ENCODE results near the gene TCERG1L.
"Not testable (repeated sequence)": the region's sequence is repeated elsewhere in the genome, so short reads cannot be mapped to it uniquely, and the experiment has no call there.

TCERG1L gene

DNA sequence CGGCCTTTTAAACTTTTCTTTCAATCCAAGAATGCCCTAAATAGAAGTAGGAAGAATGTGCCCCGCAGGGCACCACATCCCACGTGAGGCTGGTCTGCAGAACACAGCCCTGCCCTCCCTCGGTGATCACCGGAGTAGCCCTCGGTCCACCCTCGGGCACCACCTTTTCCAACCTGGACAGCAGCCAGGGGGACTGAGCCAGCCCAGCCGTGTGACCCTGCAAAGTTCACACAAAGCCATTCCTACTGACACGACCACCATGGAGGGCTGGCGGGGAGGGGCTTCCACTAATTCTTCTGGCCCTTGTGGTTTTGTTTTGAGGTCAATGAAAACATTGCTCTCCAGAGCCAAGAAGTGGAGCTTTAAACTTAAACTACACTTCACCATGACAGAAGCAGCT is 132.2 kb downstream of the TCERG1L start:
- no peak overlapping the region for H3K4me3 ChIP-seq (ENCODE audit: low read depth, low read length)
- no peaks in the 10 kb centered on the region for H3K9me3 ChIP-seq (ENCODE audit: control insufficient read depth, low read length)
- TF ChIP-seq, protein P1, sequence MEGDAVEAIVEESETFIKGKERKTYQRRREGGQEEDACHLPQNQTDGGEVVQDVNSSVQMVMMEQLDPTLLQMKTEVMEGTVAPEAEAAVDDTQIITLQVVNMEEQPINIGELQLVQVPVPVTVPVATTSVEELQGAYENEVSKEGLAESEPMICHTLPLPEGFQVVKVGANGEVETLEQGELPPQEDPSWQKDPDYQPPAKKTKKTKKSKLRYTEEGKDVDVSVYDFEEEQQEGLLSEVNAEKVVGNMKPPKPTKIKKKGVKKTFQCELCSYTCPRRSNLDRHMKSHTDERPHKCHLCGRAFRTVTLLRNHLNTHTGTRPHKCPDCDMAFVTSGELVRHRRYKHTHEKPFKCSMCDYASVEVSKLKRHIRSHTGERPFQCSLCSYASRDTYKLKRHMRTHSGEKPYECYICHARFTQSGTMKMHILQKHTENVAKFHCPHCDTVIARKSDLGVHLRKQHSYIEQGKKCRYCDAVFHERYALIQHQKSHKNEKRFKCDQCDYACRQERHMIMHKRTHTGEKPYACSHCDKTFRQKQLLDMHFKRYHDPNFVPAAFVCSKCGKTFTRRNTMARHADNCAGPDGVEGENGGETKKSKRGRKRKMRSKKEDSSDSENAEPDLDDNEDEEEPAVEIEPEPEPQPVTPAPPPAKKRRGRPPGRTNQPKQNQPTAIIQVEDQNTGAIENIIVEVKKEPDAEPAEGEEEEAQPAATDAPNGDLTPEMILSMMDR (IDR thresholded peaks at IDR 0.05): no peak
- no peak overlapping the region for H3K9ac ChIP-seq
- peaks cover 10% of the 10 kb centered on the region for H3K4me1 ChIP-seq
- no peak overlapping the region for H3K4me2 ChIP-seq (ENCODE audit: low read length)
- H3K27ac ChIP-seq: no peak overlapping the region
- no peaks in the 10 kb centered on the region for H3K79me2 ChIP-seq
- no peaks in the 10 kb centered on the region for H3K27me3 ChIP-seq (ENCODE audit: control insufficient read depth, insufficient read depth, low read length)
- H2AFZ ChIP-seq: peak overlapping the region; percentile 14
- H3K36me3 ChIP-seq (ENCODE audit: control insufficient read depth, insufficient read depth, low read length): no peaks in the 10 kb centered on the region

DNA sequence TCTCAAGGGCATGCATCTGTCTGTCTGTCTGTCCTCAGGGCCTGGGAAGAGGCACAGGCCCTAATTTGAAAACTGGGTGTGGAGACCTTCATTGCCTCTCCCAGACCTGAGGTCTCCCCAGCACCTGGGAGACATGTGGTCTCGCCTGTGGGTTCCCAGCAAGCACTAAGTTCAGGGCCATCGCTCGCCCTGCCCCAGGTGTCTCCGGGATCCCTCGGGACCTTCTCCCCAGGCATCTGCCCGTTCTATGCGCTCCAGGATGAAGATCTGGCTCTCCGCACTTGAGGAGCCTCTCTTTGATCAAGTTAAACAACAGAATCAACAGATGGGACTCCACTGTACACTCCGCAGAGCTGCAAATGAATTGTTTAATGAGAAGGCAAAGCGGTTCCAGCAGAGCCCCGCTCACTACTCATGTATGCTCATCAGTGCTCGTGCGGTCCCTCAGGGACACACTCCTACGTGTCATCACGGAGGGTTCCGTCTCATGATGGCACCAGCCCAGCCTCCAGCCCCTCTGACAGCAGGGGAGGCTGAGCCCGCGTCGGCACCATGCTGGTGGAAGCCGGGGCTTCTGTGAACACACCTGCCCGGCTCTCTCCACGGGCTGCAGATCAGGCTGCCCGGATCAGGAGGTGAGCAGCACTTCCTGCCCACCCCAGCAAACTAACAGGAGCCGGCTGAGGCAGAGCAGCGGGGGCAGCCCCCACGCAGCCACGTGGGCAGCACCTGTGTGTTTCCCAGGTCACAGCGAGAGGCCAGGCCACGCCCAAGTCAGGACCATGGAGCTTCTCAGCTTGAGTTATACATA is 132.8 kb downstream of the TCERG1L start:
- Histone ChIP-seq H3K4me1 (peaks cover 10% of the 10 kb centered on the region), H3K9ac (no peak overlapping the region), H3K9me3 (ENCODE audit: control insufficient read depth, low read length) (no peaks in the 10 kb centered on the region), H3K27me3 (ENCODE audit: control insufficient read depth, insufficient read depth, low read length) (no peaks in the 10 kb centered on the region), H3K79me2 (no peaks in the 10 kb centered on the region), H2AFZ (peak overlapping the region; percentile 14), H3K36me3 (ENCODE audit: control insufficient read depth, insufficient read depth, low read length) (no peaks in the 10 kb centered on the region), H3K4me3 (ENCODE audit: low read depth, low read length) (no peak overlapping the region), H3K27ac (no peak overlapping the region), H3K4me2 (ENCODE audit: low read length) (no peak overlapping the region)
- TF ChIP-seq, protein P1 (IDR thresholded peaks at IDR 0.05): no peak

DNA sequence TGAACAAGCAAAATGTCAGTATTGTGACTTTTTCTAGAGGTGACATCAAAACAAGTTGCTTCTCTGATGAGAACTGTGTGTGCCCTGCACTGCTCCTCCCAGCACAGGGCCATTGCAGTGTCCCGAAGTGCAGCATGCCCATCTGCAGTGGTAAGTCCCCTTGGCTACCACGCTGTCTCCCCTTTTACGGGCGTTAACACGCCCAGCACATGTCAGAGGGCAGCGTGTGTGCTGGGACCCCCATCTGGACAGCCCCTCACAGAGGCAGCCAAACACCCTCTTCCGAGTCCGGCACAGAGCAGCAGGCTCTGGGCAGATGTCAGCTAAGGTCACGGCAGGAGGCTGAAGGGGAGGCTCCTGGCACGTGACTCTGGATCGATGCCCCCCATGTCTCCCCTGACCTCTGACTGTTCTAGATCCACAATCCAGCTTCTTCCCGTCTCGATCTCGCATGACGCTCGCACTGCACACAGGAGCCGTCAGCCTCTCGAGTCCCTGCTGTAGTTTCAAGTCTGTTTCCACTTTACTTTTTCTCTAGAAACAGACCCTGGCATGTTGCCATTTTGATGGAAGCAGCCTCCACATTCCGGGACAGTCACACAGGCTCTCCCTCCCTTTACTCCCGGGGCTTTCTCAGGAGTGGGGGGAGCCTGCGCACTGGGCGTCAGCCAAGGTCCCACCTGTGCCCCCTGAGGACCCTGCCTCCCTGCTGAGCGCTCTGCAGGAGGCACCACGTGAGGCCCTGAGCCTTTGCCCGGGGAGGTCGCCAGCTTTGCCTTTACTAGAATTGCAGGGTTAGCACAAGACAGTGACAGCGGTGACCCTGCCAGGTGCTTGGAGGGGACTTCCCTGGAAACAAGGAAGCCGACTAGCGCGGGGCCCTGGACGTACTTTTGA is 133.8 kb downstream of the TCERG1L start:
- Histone ChIP-seq H3K4me3 (ENCODE audit: low read depth, low read length) (no peak overlapping the region), H3K4me2 (ENCODE audit: low read length) (no peak overlapping the region), H3K4me1 (peaks cover 10% of the 10 kb centered on the region), H2AFZ (no peak overlapping the region), H3K9me3 (ENCODE audit: control insufficient read depth, low read length) (no peaks in the 10 kb centered on the region), H3K27me3 (ENCODE audit: control insufficient read depth, insufficient read depth, low read length) (no peaks in the 10 kb centered on the region), H3K27ac (no peak overlapping the region), H3K36me3 (ENCODE audit: control insufficient read depth, insufficient read depth, low read length) (no peaks in the 10 kb centered on the region), H3K9ac (no peak overlapping the region), H3K79me2 (no peaks in the 10 kb centered on the region)
- TF ChIP-seq, protein P1 (IDR thresholded peaks at IDR 0.05): no peak

DNA sequence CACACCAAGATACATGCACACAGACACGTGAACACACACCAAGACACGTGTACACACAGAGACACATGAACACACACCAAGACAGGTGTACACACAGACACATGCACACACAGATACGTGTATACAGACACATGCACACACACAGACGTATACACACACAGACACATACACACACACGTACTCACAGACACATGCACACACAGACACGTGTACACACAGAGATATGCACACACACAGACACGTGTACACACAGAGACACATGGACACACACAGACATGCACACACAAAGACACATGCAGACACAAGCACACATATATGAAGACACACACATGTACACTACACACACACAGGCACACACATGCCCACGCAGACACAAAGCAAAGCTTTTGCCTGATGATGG is 134.6 kb downstream of the TCERG1L start:
- H3K36me3 ChIP-seq (ENCODE audit: control insufficient read depth, insufficient read depth, low read length): no peaks in the 10 kb centered on the region
- no peak overlapping the region for H3K9ac ChIP-seq
- no peak overlapping the region for H3K27ac ChIP-seq
- H2AFZ ChIP-seq: no peak overlapping the region
- no peaks in the 10 kb centered on the region for H3K27me3 ChIP-seq (ENCODE audit: control insufficient read depth, insufficient read depth, low read length)
- H3K4me1 ChIP-seq: peaks cover 10% of the 10 kb centered on the region
- no peak overlapping the region for H3K4me3 ChIP-seq (ENCODE audit: low read depth, low read length)
- H3K79me2 ChIP-seq: no peaks in the 10 kb centered on the region
- H3K9me3 ChIP-seq (ENCODE audit: control insufficient read depth, low read length): no peaks in the 10 kb centered on the region
- H3K4me2 ChIP-seq (ENCODE audit: low read length): no peak overlapping the region
- TF ChIP-seq, protein P1 (IDR thresholded peaks at IDR 0.05): no peak

DNA sequence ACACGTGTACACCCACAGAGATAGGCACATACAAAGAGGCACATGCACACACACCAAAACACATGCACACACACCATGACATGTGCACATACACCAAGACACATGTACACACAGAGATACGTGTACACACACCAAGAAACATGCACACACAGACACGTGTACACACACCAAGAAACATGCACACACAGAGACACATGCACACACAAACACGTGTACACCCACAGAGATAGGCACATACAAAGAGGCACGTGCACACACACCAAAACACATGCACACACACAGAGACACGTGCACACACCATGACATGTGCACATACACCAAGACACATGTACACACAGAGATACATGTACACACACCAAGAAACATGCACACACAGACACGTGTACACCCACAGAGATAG is 135.2 kb downstream of the TCERG1L start:
- not testable (repeated sequence) for H3K9me3 ChIP-seq (ENCODE audit: control insufficient read depth, low read length); H3K79me2 ChIP-seq; H3K4me2 ChIP-seq (ENCODE audit: low read length); H3K27ac ChIP-seq; H3K4me3 ChIP-seq (ENCODE audit: low read depth, low read length); H3K27me3 ChIP-seq (ENCODE audit: control insufficient read depth, insufficient read depth, low read length); H3K9ac ChIP-seq; H2AFZ ChIP-seq; H3K36me3 ChIP-seq (ENCODE audit: control insufficient read depth, insufficient read depth, low read length)
- peaks cover 10% of the 10 kb centered on the region for H3K4me1 ChIP-seq
